Right cardiac atrium (tissue), 5 donors: ENCODE measurements around the gene CEMIP2. TPM values are rescaled to one million over a fixed set of nuclear protein-coding genes. Genes with fewer than 3 reads are reported as not detected.
A peak's percentile ranks its signal among the peaks of the same experiment; 100 is the strongest.

ENCODE experiments used
- ATAC-seq, 2 donors: fragments of 200-7000 bp; cut with Tn5 transposase; one replicate each; pipeline versions ENCODE4 v1.8.0 to v1.9.1; 2020; ENCODE audit warnings: moderate library complexity in 2 of 2, mild to moderate bottlenecking in 1 of 2
- DNase-seq, 3 donors: peaks; one replicate each; pipeline ENCODE4 v3.0.0-alpha.2; 2020
- H3K27ac ChIP-seq: one replicate; pipeline ENCODE4 v1.5.1; 2013; ENCODE audit warnings: mild to moderate bottlenecking, low read length, control low read depth, moderate library complexity
- H3K27me3 ChIP-seq: one replicate; pipeline ENCODE4 v1.6.1; 2013; ENCODE audit not compliant: control insufficient read depth, insufficient read depth
- H3K4me1 ChIP-seq: one replicate; pipeline ENCODE4 v1.6.1; 2013; ENCODE audit warnings: low read length; ENCODE audit not compliant: control insufficient read depth, insufficient read depth
- H3K4me3 ChIP-seq: one replicate; pipeline ENCODE4 v1.5.1; 2013; ENCODE audit warnings: low read length, control low read depth
- H3K9me3 ChIP-seq: one replicate; pipeline ENCODE4 v1.6.1; 2013; ENCODE audit warnings: low read length; ENCODE audit not compliant: control insufficient read depth
- WGBS: extraction: QIAGEN DNeasy Blood & Tissue Kit; methylation state at CpG from one replicate; pipeline ENCODE4 v1.1.7; 2013; 5-methylcytosine and 5-hydroxymethylcytosine counted together
- intact Hi-C, 4 donors: fragments of 100-400 bp; cut with DNase I; formaldehyde crosslinking; loops; one replicate each; pipeline versions ENCODE4 v1.11.0 to v1.14.0; 2022 to 2023
- polyA plus RNA-seq: library from polyadenylated mRNA; stranded (reverse); fragments of 200-250 nt; gene quantifications from one replicate; pipeline ENCODE4 v1.2.3, GENCODE V29; 2013
- total RNA-seq, 4 donors: library from RNA; stranded (reverse); fragmentation: NEBNext Ultra II Directional; extraction: Animal tissue kit (Norgen Biotek cat#: 25700); gene quantifications; one replicate each; pipeline ENCODE4 v1.2.1, GENCODE V29; 2021
- donor health status: healthy with polysubstance abuse.
- donor health status: DM: no; HTN: yes; CAD: no.
- donor health status: DM: no; HTN: no; CAD: no.
- donor health status: DM: no; HTN: yes; CAD: no; lungs with severe emphysema.
- donor health status: DM: yes; HTN: yes; CAD: no.

CEMIP2 gene
- total and polyA plus RNA-seq, 5 donors = 12.1 to 66.9 (median 39.9) TPM

DNA sequence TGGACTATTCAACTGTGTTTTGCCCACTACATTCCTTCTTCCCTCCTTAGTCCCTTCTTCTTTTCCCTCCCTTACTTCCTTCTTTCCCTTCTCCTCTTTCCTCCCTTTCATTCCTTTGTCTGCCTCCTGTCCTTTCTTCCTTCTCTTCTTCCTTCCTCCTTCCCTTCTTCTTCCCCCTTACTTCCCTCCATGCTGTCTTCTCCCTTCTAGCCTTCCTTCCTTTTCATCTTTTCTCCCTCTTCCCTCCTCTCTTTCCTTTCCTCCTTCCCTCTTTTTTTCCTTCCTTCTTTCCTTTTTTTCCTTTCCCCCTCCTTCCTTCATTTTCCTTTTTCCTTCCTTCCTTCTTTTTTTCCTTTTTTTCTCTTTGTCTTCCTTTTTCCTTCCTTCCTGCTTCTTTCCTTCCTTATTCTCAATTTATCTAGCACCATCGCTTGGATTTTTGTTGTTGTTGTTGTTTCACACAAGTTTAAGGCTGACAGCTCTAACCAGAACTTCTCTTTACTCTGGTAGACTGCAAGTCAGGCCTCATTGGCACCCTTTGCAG is 123.4 kb downstream of the CEMIP2 start:
- intact Hi-C loops = no loop called here
- DNase-seq = no peak
- WGBS = 82% methylated on average over 1 of the region's 1 CpG
- Histone ChIP-seq H3K4me1 (no peaks in the 10 kb centered on the region), H3K27ac (no peak overlapping the region), H3K27me3 (no peaks in the 10 kb centered on the region), H3K4me3 (no peak overlapping the region), H3K9me3 (no peaks in the 10 kb centered on the region)
- ATAC-seq = no peak

DNA sequence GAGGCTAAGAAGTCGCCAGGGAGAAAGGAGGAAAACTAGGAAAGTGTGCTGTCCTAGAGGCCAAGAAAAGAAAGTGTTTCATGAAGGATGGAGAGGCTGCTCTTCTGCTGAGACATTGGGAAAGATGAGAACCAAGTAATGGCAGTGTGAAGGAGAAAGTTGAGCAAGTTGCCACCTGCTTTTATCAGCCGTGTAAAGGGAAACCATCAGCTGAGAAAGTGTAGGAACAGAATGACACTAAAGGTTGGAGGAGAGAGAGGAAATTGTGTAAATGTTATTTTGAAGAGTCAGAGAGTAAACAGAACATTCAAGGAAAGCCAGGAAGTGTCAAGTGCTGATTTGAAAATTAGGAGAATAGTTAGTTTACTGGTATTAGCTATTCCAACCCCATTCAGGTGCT is 125.0 kb downstream of the CEMIP2 start:
- H3K27ac ChIP-seq = no peak overlapping the region

DNA sequence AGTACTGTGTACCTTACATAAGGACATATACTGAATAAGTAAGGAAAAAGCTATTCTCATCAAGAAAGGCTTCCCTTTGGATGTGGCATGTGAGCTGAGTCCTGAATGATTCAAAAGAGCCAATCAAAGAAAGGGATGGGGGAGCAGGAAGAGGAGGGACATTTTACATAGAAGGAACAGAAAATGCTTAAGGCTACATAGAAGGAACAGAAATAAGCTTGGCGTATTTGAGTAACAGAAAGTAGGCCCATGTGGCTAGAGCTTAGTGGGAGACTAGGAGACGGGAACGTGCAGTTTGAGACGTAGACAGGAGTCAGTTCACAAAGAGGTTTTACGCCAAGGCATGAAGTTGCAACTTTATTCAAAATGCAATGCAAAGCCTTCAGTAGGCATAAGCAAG is 126.3 kb downstream of the CEMIP2 start:
- Histone ChIP-seq H3K27me3 (no peaks in the 10 kb centered on the region), H3K9me3 (no peaks in the 10 kb centered on the region), H3K4me1 (no peaks in the 10 kb centered on the region), H3K4me3 (no peak overlapping the region), H3K27ac (no peak overlapping the region)
- ATAC-seq (no peak), DNase-seq (no peak)
- 88% methylated on average over 5 of the region's 5 CpGs for WGBS
- intact Hi-C loops = no loop called here

More for the DNA sequence above, 125.0 kb downstream of the CEMIP2 start:
- WGBS = 67% methylated on average over 2 of the region's 2 CpGs
- intact Hi-C loops = no loop called here
- Histone ChIP-seq H3K4me3 (no peak overlapping the region), H3K4me1 (no peaks in the 10 kb centered on the region), H3K27me3 (no peaks in the 10 kb centered on the region), H3K9me3 (no peaks in the 10 kb centered on the region)
- ATAC-seq = no peak
- DNase-seq = no peak

DNA sequence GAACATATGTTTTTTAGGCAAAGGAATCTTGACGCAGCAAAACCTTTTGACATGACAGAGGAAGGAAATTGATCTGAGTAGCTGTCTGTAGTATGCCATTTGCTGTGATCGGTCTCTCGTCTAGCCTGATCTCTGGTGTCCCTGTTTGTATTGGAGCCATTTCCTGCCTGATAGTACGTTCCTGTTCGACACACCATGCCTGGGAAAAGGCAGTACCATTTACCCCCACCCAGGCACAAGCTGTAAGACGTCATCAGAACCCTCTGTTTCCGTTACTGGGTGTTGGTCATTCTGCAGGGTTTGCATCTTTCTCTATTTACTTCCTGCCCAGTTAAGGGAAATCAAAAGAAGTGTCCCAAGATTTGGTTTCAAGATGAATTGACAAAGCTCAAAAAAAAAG is 129.7 kb downstream of the CEMIP2 start:
- H3K9me3 ChIP-seq = no peaks in the 10 kb centered on the region
- no peaks in the 10 kb centered on the region for H3K4me1 ChIP-seq
- peak in 2 of 3 donors; percentile 44 to 51 for DNase-seq
- H3K27ac ChIP-seq = no peak overlapping the region
- no peak overlapping the region for H3K4me3 ChIP-seq
- H3K27me3 ChIP-seq = no peaks in the 10 kb centered on the region
- ATAC-seq = peak; percentile 93 to 97
- WGBS = 29% methylated on average over 7 of the region's 7 CpGs
- intact Hi-C loops = no loop called here

DNA sequence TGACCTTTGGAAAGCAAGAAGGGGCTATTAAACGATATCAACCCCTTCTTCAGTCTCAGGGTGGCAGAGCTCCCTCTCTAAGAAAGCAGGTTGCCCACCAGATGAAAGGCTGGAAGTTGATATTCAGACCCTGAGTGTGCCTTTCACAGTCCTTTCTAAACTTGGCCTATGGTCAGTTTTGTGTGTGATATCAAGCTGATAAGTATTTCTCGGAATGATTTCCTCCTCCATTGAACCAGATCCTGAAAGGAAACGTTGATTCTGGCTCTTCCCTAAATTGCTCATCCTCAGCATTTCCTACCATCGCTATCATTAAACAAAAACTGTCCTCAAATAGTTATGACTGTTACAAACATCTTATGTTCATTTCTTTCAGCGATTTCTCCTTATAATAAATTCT is 130.4 kb downstream of the CEMIP2 start:
- ATAC-seq = peak; percentile 39 to 79
- Histone ChIP-seq H3K27me3 (no peaks in the 10 kb centered on the region), H3K27ac (peak overlapping the region; percentile 61), H3K4me3 (no peak overlapping the region), H3K4me1 (no peaks in the 10 kb centered on the region), H3K9me3 (no peaks in the 10 kb centered on the region)
- 32% methylated on average over 5 of the region's 5 CpGs for WGBS
- intact Hi-C loops = no loop called here
- DNase-seq = no peak

DNA sequence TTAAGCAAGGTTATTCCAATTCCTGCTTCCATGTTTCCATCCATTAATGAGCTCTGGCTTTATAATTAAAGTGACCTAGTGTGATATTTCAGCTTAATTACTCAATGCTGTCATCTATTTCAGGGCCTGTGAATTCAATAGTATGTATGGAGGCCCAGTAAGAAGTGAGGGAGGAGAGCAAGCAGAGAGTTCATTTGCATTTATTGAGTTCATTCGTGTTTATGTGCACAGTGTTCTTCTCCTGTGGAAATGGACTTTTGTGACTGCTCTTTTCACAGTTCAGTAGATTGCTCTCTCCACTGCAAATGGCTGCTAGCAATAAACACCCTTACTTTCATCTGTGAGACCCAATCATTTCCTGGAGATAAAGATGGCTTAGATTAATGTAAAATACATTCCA is 130.9 kb downstream of the CEMIP2 start:
- no peaks in the 10 kb centered on the region for H3K9me3 ChIP-seq
- no peaks in the 10 kb centered on the region for H3K27me3 ChIP-seq
- DNase-seq (no peak), ATAC-seq (peak in 1 of 2 donors; percentile 14)
- no peak overlapping the region for H3K4me3 ChIP-seq
- H3K27ac ChIP-seq = no peak overlapping the region
- H3K4me1 ChIP-seq = no peaks in the 10 kb centered on the region
- intact Hi-C loops = no loop called here
- 39% methylated on average over 1 of the region's 1 CpG for WGBS

DNA sequence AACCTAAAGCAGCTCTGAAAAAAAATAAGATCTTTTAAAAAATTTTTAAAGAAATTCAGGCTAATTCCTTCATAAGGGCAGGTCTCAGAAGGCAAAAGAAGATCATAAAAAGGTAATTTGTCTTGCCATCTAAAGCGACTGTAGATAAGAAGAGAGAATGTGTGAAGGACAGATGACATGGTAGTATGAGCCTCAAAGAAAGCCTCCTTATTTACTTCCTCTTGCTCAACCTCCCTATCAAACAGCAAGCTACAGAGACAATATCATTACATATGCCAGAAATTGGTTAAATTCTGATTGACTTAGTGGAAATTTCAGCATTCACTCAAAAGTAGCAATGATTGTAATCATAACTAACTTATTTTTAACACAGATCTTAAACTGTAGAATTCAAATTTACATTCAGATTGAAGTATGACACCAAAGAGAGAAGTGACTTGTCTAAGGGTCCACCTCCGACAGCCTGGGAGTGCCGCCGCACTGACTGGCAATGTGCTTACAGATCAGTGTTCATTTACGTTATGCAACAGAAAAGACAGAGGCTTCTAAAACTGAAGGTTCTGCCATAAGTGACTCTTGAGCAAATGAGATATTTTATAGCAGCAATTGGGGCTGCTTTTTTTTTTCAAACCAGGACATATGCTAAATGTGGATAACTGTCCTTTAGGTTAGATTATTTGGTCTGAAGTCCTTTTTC is 132.0 kb downstream of the CEMIP2 start:
- DNase-seq (peak in 2 of 3 donors; percentile 40 to 65), ATAC-seq (no peak)
- WGBS = 83% methylated on average over 5 of the region's 5 CpGs
- no peaks in the 10 kb centered on the region for H3K9me3 ChIP-seq
- intact Hi-C loops = no loop called here
- H3K27me3 ChIP-seq = no peaks in the 10 kb centered on the region
- H3K4me1 ChIP-seq = no peaks in the 10 kb centered on the region
- H3K4me3 ChIP-seq = no peak overlapping the region
- H3K27ac ChIP-seq = no peak overlapping the region

DNA sequence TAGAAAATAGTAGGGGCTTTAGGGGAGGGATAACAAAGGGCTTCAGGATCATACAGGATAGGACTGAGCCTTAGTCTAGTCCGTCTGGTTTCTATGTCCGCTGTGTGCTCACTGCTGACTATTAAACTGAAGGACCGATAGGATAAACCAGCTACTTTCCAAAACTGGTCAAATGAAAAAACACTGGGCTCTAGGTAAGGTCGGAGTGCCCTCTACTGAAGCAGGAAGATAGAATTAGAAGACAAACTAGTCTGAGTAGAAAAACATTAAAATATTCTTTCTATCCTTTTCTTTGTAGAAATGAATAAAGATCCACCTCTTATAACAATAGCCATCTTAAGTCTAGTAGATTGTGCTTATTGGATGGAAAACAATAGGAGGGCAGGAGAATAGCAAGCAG is 133.6 kb downstream of the CEMIP2 start:
- intact Hi-C loops = no loop called here
- WGBS = 82% methylated on average over 4 of the region's 4 CpGs
- H3K4me1 ChIP-seq = no peaks in the 10 kb centered on the region
- no peaks in the 10 kb centered on the region for H3K27me3 ChIP-seq
- DNase-seq (no peak), ATAC-seq (no peak)
- H3K27ac ChIP-seq = no peak overlapping the region
- no peak overlapping the region for H3K4me3 ChIP-seq
- no peaks in the 10 kb centered on the region for H3K9me3 ChIP-seq

Other genes with a start within 250 kb of the CEMIP2 start
- gene ABHD17B, start 142.7 kb upstream of the CEMIP2 start, total RNA-seq = 10 to 100 TPM in 3 of 4 donors, 1 to 10 TPM in 1; 8.4 to 11.4 (median 10.6) TPM
- 4.8 TPM for gene ABHD17B, start 142.7 kb upstream of the CEMIP2 start, polyA plus RNA-seq
- gene C9orf85, start 143.1 kb upstream of the CEMIP2 start, total RNA-seq = 1 to 10 TPM; 6.3 to 8.3 (median 6.8) TPM
- 7.6 TPM for gene C9orf85, start 143.1 kb upstream of the CEMIP2 start, polyA plus RNA-seq